HepG2 (cell line): ENCODE data around the gene NCBP1. TPM values are rescaled to one million over a fixed set of nuclear protein-coding genes. Genes with fewer than 3 reads are reported as not detected.

Experiments
- E2F1 ChIP-seq: sonication (generic); formaldehyde crosslinking; IDR thresholded peaks from 2 replicates; pipeline ENCODE4 v1.5.0; 2020; ENCODE audit warnings: missing genetic modification reagents
- FOXP4 ChIP-seq: sonication (generic); formaldehyde crosslinking; IDR thresholded peaks from 2 replicates; pipeline ENCODE4 v1.4.0; 2020; ENCODE audit warnings: missing genetic modification reagents
- IKZF4 ChIP-seq: sonication (generic); formaldehyde crosslinking; IDR thresholded peaks from 2 replicates; pipeline ENCODE4 v1.5.1; 2020; ENCODE audit warnings: borderline replicate concordance, mild to moderate bottlenecking, low read depth, missing genetic modification reagents; ENCODE audit errors: not compliant biosample characterization
- POGK ChIP-seq: sonication (generic); formaldehyde crosslinking; conservative IDR thresholded peaks from 2 replicates; pipeline ENCODE4 v1.8.0; 2022; ENCODE audit warnings: mild to moderate bottlenecking, moderate library complexity, missing genetic modification reagents
- RFXANK ChIP-seq: IDR thresholded peaks from 2 replicates; pipeline ENCODE4 v1.6.1; 2016
- SSRP1 ChIP-seq: IDR thresholded peaks from 2 replicates; pipeline ENCODE4 v1.6.1; 2016; ENCODE audit warnings: control low read depth
- ZBTB7A ChIP-seq: sonication (generic); formaldehyde crosslinking; IDR thresholded peaks from 2 replicates; pipeline ENCODE4 v1.8.0; 2022; ENCODE audit warnings: mild to moderate bottlenecking, missing genetic modification reagents
- ZNF260 ChIP-seq: sonication (generic); formaldehyde crosslinking; IDR thresholded peaks from 2 replicates; pipeline ENCODE4 v1.4.0; 2020; ENCODE audit warnings: missing genetic modification reagents, low read depth, mild to moderate bottlenecking, borderline replicate concordance
- ZNF292 ChIP-seq: sonication (generic); formaldehyde crosslinking; IDR thresholded peaks from 2 replicates; pipeline ENCODE4 v1.8.1; 2022; ENCODE audit warnings: mild to moderate bottlenecking, low read depth, missing genetic modification reagents, borderline replicate concordance
- ZNF326 ChIP-seq: sonication (generic); formaldehyde crosslinking; IDR thresholded peaks from 2 replicates; pipeline ENCODE4 v1.4.0; 2020; ENCODE audit warnings: missing genetic modification reagents, borderline replicate concordance
- ZNF576 ChIP-seq: sonication (generic); formaldehyde crosslinking; IDR thresholded peaks from 2 replicates; pipeline ENCODE4 v1.4.0; 2020; ENCODE audit warnings: mild to moderate bottlenecking, missing genetic modification reagents
- ZNF609 ChIP-seq: sonication (generic); formaldehyde crosslinking; IDR thresholded peaks from 2 replicates; pipeline ENCODE4 v1.4.0; 2020; ENCODE audit warnings: mild to moderate bottlenecking, missing genetic modification reagents, borderline replicate concordance
- ZNF652 ChIP-seq: IDR thresholded peaks from 2 replicates; pipeline ENCODE4 v1.6.1; 2016; ENCODE audit warnings: low read depth, borderline replicate concordance
- ZNF703 ChIP-seq: sonication (generic); formaldehyde crosslinking; IDR thresholded peaks from 2 replicates; pipeline ENCODE4 v1.5.1; 2020; ENCODE audit warnings: missing genetic modification reagents, mild to moderate bottlenecking, moderate library complexity, borderline replicate concordance
- ZNF777 ChIP-seq: sonication (generic); formaldehyde crosslinking; IDR thresholded peaks from 2 replicates; pipeline ENCODE4 v1.4.0; 2020; ENCODE audit warnings: missing genetic modification reagents
- ZSCAN29 ChIP-seq: sonication (generic); formaldehyde crosslinking; conservative IDR thresholded peaks from 2 replicates; pipeline ENCODE4 v1.4.0; 2020; ENCODE audit warnings: mild to moderate bottlenecking, missing genetic modification reagents
- polyA plus RNA-seq, 8 experiments: library from polyadenylated mRNA; depleted of rRNA in 3 of 8; stranded (reverse) in 7 of 8; unstranded in 1 of 8; fragments of >200 nt; fragmentation: Illumina TruSeq in 4 of 8; extraction: Trizol in 4 of 8; gene quantifications; 2 replicates each; pipeline versions ENCODE4 v1.2.1 to v1.2.3, GENCODE V29; 2011 to 2016; ENCODE audit warnings: low read depth in 4 of 8, missing spikeins in 1 of 8, mixed read lengths in 1 of 8; ENCODE audit not compliant: insufficient read depth in 1 of 8
- total RNA-seq, 5 experiments: library from RNA; depleted of rRNA; stranded (reverse); fragments of >200 nt; fragmentation: Illumina TruSeq; extraction: Trizol; gene quantifications; 2 replicates each; pipeline ENCODE4 v1.2.3, GENCODE V29; 2016; ENCODE audit warnings: low read depth in 1 of 5

Gene NCBP1
- total and polyA plus RNA-seq, 2 of the 13 experiments (the other 11 are each of a cell fraction or from before 2014, with no cell fraction given), result 13.3 to 40.2 TPM

GRCh38 chr9:97696803-97697601 lies 63.4 kb downstream of the NCBP1 start, which contains the start of gene XPA (continued):
- TF ChIP-seq ZNF609 (CRISPR knock-in tag) (0 out of 2 replicates have a peak, but pooled peaks have one; percentile 60), ZNF652 (CRISPR knock-in tag) (no peak), RFXANK (CRISPR knock-in tag) (no peak), ZNF260 (CRISPR knock-in tag) (no peak), POGK (CRISPR knock-in tag) (peak; percentile 60; the same call in 1 of the 2 replicates), ZSCAN29 (peak; percentile 86), ZNF576 (CRISPR knock-in tag) (no peak), ZNF292 (CRISPR knock-in tag) (peak; percentile 77; the same call in 1 of the 2 replicates), ZBTB7A (CRISPR knock-in tag) (no peak), ZNF326 (CRISPR knock-in tag) (no peak), ZNF703 (peak; percentile 78; the same call in 1 of the 2 replicates), E2F1 (peak; percentile 40; the same call in 1 of the 2 replicates), SSRP1 (CRISPR knock-in tag) (no peak), FOXP4 (CRISPR knock-in tag) (peak; percentile 41; the same call in 1 of the 2 replicates), ZNF777 (CRISPR knock-in tag) (peak; percentile 74; the same call in 1 of the 2 replicates), IKZF4 (no peak)
